Right lobe of liver (tissue), 4 donors: ENCODE measurements around the gene LPCAT4.
"Not testable (repeated sequence)": the region's sequence is repeated elsewhere in the genome, so short reads cannot be mapped to it uniquely, and the experiment has no call there.

Source experiments
- CTCF ChIP-seq, 4 donors: fragments of 200-600 bp in 3 of 4; fragments of 450-650 bp in 1 of 4; IDR thresholded peaks; one replicate each; pipeline versions ENCODE4 v1.5.1 to v1.8.0; 2016 to 2022; ENCODE audit warnings: antibody characterized with exemption in 4 of 4, mild to moderate bottlenecking in 2 of 4
- POLR2A ChIP-seq: fragments of 450-650 bp; IDR thresholded peaks from one replicate; pipeline ENCODE4 v1.6.1; 2017; ENCODE audit warnings: antibody characterized with exemption, mild to moderate bottlenecking
- donor health status: DM: no; HTN: no; CAD: no.
- donor health status: DM: no; HTN: no; CAD: no.
- donor health status: DM: no; HTN: yes; CAD: no.

GRCh38 chr15:34389594-34390086 lies 22.6 kb upstream of the LPCAT4 start:
- not testable (repeated sequence) for TF ChIP-seq POLR2A; CTCF (IDR thresholded peaks at IDR 0.05)
